Prostate gland (tissue), 2 donors: Measurements from ENCODE around the gene GPR87. TPM values are rescaled to one million over a fixed set of nuclear protein-coding genes. Genes with fewer than 3 reads are reported as not detected.

Source experiments
- DNase-seq: peaks from one replicate; pipeline ENCODE4 v3.0.0-alpha.2; 2019; ENCODE audit warnings: low spot score
- H3K27ac ChIP-seq, 2 donors: fragments of 200-600 bp; sonication (generic); 2 replicates each; pipeline ENCODE4 v1.5.1; 2017 to 2019
- H3K27me3 ChIP-seq: fragments of 200-600 bp; sonication (generic); replicated peaks from 2 replicates; pipeline ENCODE4 v1.5.1; 2019; ENCODE audit not compliant: insufficient read depth
- H3K36me3 ChIP-seq, 2 donors: fragments of 200-600 bp; sonication (generic); 1 replicate in 1 of 2; 2 replicates in 1 of 2; pipeline versions ENCODE4 v1.5.1 to v1.8.1; 2017 to 2019
- H3K4me1 ChIP-seq: fragments of 200-600 bp; sonication (generic); replicated peaks from 2 replicates; pipeline ENCODE4 v1.5.1; 2019
- H3K4me3 ChIP-seq, 2 donors: fragments of 200-600 bp; sonication (generic); 2 replicates each; pipeline ENCODE4 v1.5.1; 2017 to 2019
- H3K9me3 ChIP-seq: fragments of 200-600 bp; sonication (generic); 2 replicates; pipeline ENCODE4 v1.5.1; 2017
- POLR2A ChIP-seq: fragments of 450-650 bp; IDR thresholded peaks from one replicate; pipeline ENCODE4 v1.6.1; 2016; ENCODE audit warnings: antibody characterized with exemption, mild to moderate bottlenecking
- POLR2AphosphoS5 ChIP-seq: sonication (generic); formaldehyde crosslinking; IDR thresholded peaks from one replicate; pipeline ENCODE4 v1.6.1; 2017; ENCODE audit warnings: antibody characterized with exemption
- WGBS: methylation state at CpG from one replicate; pipeline ENCODE4 v1.1.5; 2018; 5-methylcytosine and 5-hydroxymethylcytosine counted together
- intact Hi-C: fragments of 100-400 bp; cut with DNase I; formaldehyde crosslinking; loops from one replicate; pipeline ENCODE4 v1.14.2; 2022
- total RNA-seq, 2 donors: library from RNA; depleted of rRNA; stranded (reverse); fragments of >200 nt; gene quantifications; one replicate each; pipeline ENCODE4 v1.1.0, GENCODE V29; 2016
- TF ChIP-seq, protein P1 (sequence below), 4 experiments: fragments of 200-600 bp in 2 of 4; fragments of 450-650 bp in 2 of 4; sonication (generic) in 2 of 4; IDR thresholded peaks; 1 replicate in 3 of 4; 2 replicates in 1 of 4; pipeline ENCODE4 v1.5.1; 2016 to 2019; ENCODE audit warnings: antibody characterized with exemption in 4 of 4, mild to moderate bottlenecking in 2 of 4, moderate library complexity in 2 of 4

The GPR87 gene
- total RNA-seq, 2 donors from 2014 or later, result 9.3 to 10.9 TPM

DNA sequence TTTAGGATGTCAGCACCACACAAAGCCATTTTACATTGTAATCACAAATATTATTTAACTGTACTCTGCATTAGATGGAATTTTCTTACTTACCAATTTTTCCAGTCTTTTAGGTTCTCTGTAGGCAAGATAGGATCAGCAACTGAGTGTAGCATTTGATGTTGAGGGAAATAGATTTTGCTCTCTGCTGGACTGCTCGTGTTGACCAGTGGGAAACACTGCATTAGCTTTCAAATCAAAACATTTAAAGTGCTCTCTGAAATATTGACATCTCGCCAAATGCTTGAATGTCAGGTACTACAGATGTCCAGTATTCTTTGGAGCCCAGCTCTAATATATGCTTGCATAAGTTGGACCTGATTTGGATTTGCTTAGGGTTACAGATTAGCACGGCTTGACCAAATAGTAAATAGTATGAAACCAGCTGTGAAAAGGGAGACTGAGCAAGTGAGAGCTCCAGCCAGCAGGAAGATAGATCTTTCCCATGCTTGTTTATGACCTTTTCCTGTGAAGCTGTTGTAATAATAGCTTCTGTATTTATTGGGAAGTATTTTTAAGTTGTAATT lies 67.8 kb downstream of the GPR87 start:
- H3K27ac ChIP-seq, result no peak overlapping the region
- 53% methylated on average over 3 of the region's 3 CpGs for whole genome bisulfite sequencing

More for the DNA sequence above, 67.8 kb downstream of the GPR87 start:
- H3K27me3 ChIP-seq, result no peaks in the 10 kb centered on the region
- no peak overlapping the region for H3K4me3 ChIP-seq
- no peak for DNase-seq
- H3K36me3 ChIP-seq, result no peaks in the 10 kb centered on the region
- TF ChIP-seq POLR2AphosphoS5 (no peak), POLR2A (no peak)
- TF ChIP-seq, protein P1, sequence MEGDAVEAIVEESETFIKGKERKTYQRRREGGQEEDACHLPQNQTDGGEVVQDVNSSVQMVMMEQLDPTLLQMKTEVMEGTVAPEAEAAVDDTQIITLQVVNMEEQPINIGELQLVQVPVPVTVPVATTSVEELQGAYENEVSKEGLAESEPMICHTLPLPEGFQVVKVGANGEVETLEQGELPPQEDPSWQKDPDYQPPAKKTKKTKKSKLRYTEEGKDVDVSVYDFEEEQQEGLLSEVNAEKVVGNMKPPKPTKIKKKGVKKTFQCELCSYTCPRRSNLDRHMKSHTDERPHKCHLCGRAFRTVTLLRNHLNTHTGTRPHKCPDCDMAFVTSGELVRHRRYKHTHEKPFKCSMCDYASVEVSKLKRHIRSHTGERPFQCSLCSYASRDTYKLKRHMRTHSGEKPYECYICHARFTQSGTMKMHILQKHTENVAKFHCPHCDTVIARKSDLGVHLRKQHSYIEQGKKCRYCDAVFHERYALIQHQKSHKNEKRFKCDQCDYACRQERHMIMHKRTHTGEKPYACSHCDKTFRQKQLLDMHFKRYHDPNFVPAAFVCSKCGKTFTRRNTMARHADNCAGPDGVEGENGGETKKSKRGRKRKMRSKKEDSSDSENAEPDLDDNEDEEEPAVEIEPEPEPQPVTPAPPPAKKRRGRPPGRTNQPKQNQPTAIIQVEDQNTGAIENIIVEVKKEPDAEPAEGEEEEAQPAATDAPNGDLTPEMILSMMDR (IDR thresholded peaks at IDR 0.05), result no peak
- intact Hi-C loops, result no loop called here
- no peaks in the 10 kb centered on the region for H3K4me1 ChIP-seq
- H3K9me3 ChIP-seq, result no peaks in the 10 kb centered on the region

Other genes with a start within 250 kb of the GPR87 start
- gene MED12L, start 231.2 kb downstream of the GPR87 start, total RNA-seq, result 1 to 10 TPM; 3.6 to 4.3 TPM
- gene GPR171, start 113.6 kb downstream of the GPR87 start, total RNA-seq, result under 1 TPM; 0.18 to 0.85 TPM
- under 1 TPM; 0.09 to 0.28 TPM for gene P2RY14, start 38.3 kb downstream of the GPR87 start, total RNA-seq
- gene P2RY13, start 12.7 kb upstream of the GPR87 start, total RNA-seq, result under 1 TPM; 0.28 to 0.73 TPM
- gene P2RY12, start 67.9 kb upstream of the GPR87 start, total RNA-seq, result 1 to 10 TPM in 1 of 2 donors, under 1 TPM in 1; 0.97 to 5.0 TPM
- gene IGSF10, start 144.2 kb upstream of the GPR87 start, total RNA-seq, result 1 to 10 TPM in 1 of 2 donors, not detected in 1; 5.4 TPM